Suprapubic skin (tissue), 4 donors: Measurements from ENCODE around the gene IKBIP. TPM values are rescaled to one million over a fixed set of nuclear protein-coding genes. Genes with fewer than 3 reads are reported as not detected.

Experiments used
- DNase-seq, 2 donors: peaks; one replicate each; pipeline ENCODE4 v3.0.0-alpha.2; 2019; ENCODE audit warnings: low spot score in 2 of 2
- H3K27ac ChIP-seq: fragments of 200-600 bp; sonication (generic); one replicate; pipeline ENCODE4 v1.5.1; 2019
- H3K27me3 ChIP-seq: fragments of 200-600 bp; sonication (generic); one replicate; pipeline ENCODE4 v1.5.1; 2019
- H3K36me3 ChIP-seq: fragments of 200-600 bp; sonication (generic); one replicate; pipeline ENCODE4 v1.5.1; 2019
- H3K4me1 ChIP-seq: fragments of 200-600 bp; sonication (generic); one replicate; pipeline ENCODE4 v1.5.1; 2019
- H3K4me3 ChIP-seq: fragments of 200-600 bp; sonication (generic); one replicate; pipeline ENCODE4 v1.5.1; 2019; ENCODE audit warnings: mild to moderate bottlenecking
- H3K9me3 ChIP-seq: fragments of 200-600 bp; sonication (generic); one replicate; pipeline ENCODE4 v1.5.1; 2019
- CTCF ChIP-seq, 2 donors: fragments of 200-600 bp in 1 of 2; fragments of 450-650 bp in 1 of 2; sonication (generic) in 1 of 2; IDR thresholded peaks; one replicate each; pipeline ENCODE4 v1.5.1; 2016 to 2019; ENCODE audit warnings: antibody characterized with exemption in 2 of 2, mild to moderate bottlenecking in 1 of 2, moderate library complexity in 1 of 2
- EP300 ChIP-seq: sonication (generic); formaldehyde crosslinking; IDR thresholded peaks from one replicate; pipeline ENCODE4 v1.6.1; 2017; ENCODE audit warnings: antibody characterized with exemption
- POLR2A ChIP-seq, 2 donors: fragments of 450-650 bp; IDR thresholded peaks; one replicate each; pipeline ENCODE4 v1.6.1; 2017; ENCODE audit warnings: antibody characterized with exemption in 2 of 2, mild to moderate bottlenecking in 2 of 2, moderate library complexity in 2 of 2
- POLR2AphosphoS5 ChIP-seq, 3 donors: sonication (generic); formaldehyde crosslinking; IDR thresholded peaks; one replicate each; pipeline ENCODE4 v1.6.1; 2017; ENCODE audit warnings: antibody characterized with exemption in 3 of 3
- WGBS: methylation state at CpG from one replicate; pipeline ENCODE4 v1.1.5; 2018; 5-methylcytosine and 5-hydroxymethylcytosine counted together
- total RNA-seq, 4 donors: library from RNA; depleted of rRNA; stranded (reverse); fragments of >200 nt; gene quantifications; one replicate each; pipeline ENCODE4 v1.1.0, GENCODE V29; 2016

Gene IKBIP
- total RNA-seq, 4 donors from 2014 or later = 2.5 to 4.0 (median 3.4) TPM

DNA sequence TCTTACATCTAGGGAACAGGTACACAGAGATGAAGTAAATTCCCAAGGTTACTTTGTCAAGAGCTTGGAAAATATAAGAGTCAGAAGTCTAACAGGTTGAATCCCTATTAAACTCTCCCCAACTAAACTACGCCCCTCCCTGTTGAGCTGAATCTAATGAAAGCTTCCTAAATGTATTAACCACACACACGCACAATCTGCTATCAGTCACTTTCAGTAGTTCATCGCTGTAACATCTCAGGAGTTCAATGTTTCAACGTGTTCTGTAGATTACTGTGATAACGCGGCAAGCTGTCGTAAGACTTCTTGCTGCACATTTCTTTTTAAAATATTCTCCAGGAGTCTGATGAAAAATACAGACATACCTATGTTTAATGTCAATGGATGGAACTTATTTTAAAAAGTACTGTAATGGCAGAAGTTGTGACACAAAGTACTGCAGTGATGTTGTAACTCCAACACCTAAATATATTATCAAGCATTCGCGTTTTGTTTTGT, 51.7 kb downstream of the IKBIP start:
- peaks cover 17% of the 10 kb centered on the region for H3K36me3 ChIP-seq
- no peak for TF ChIP-seq CTCF (IDR thresholded peaks at IDR 0.05)
- TF ChIP-seq POLR2A (IDR thresholded peaks at IDR 0.05) = no peak
- no peak for TF ChIP-seq EP300
- no peak for TF ChIP-seq POLR2AphosphoS5 (IDR thresholded peaks at IDR 0.05)
- peak overlapping the region; percentile 67 for H3K4me3 ChIP-seq
- H3K9me3 ChIP-seq = no peaks in the 10 kb centered on the region
- peak overlapping the region; percentile 93 for H3K27ac ChIP-seq
- no peaks in the 10 kb centered on the region for H3K27me3 ChIP-seq
- peaks cover 17% of the 10 kb centered on the region for H3K4me1 ChIP-seq
- DNase-seq = no peak
- WGBS = 25% methylated on average over 9 of the region's 9 CpGs

DNA sequence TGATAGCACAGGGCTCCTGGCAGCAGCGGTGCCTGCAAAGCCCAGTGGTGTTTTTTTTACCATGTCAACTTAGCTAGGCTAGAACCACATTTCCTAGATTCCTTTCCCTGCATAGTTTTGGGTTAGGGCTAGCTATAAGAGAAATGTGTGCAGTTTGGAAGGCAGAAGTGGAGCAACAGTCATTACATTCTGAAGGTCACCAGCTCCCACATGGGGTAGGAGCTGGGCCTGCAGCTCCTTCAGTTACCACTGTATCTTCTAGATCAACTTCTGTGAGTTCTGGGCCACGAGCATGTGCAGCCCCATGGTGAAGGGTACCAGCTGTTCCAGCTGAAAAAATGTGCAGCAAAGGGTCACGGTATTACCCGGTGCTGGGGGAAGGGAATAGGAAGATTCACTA, 53.4 kb downstream of the IKBIP start:
- 86% methylated on average over 4 of the region's 4 CpGs for WGBS
- no peak for DNase-seq
- H3K36me3 ChIP-seq = peaks cover 2% of the 10 kb centered on the region
- H3K4me1 ChIP-seq = peaks cover 14% of the 10 kb centered on the region
- no peaks in the 10 kb centered on the region for H3K27me3 ChIP-seq
- TF ChIP-seq EP300 = no peak
- no peak for TF ChIP-seq POLR2AphosphoS5 (IDR thresholded peaks at IDR 0.05)
- TF ChIP-seq POLR2A (IDR thresholded peaks at IDR 0.05) = no peak
- no peak for TF ChIP-seq CTCF (IDR thresholded peaks at IDR 0.05)
- H3K4me3 ChIP-seq = no peak overlapping the region
- H3K9me3 ChIP-seq = no peaks in the 10 kb centered on the region
- H3K27ac ChIP-seq = no peak overlapping the region

GRCh38 chr12:98587084-98587483, 57.5 kb downstream of the IKBIP start:
- Histone ChIP-seq H3K4me1 (no peaks in the 10 kb centered on the region), H3K36me3 (no peaks in the 10 kb centered on the region), H3K4me3 (no peak overlapping the region), H3K9me3 (no peaks in the 10 kb centered on the region), H3K27me3 (no peaks in the 10 kb centered on the region), H3K27ac (no peak overlapping the region)
- DNase-seq = no peak
- 86% methylated on average over 4 of the region's 5 CpGs for WGBS
- TF ChIP-seq POLR2AphosphoS5 (IDR thresholded peaks at IDR 0.05) (no peak), CTCF (IDR thresholded peaks at IDR 0.05) (no peak), POLR2A (IDR thresholded peaks at IDR 0.05) (no peak), EP300 (no peak)

DNA sequence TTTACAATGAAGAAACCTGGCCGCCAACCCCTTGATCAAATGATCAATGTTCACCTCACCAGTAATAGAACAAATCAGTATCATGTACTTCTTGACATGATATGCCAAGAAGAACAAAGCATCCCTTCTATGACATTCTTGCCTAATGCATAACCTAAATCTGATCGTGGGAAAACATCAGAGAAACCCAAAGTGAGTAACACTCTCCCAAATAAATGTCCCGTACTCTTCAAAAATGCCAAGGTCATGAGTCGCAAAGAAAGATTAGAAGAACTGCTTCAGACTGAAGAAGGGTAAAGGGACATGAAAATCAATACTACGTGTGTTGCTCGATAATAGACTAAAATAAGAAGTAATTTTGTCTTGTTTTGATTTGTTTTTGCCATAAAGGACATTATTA, 62.5 kb downstream of the IKBIP start:
- H3K36me3 ChIP-seq = no peaks in the 10 kb centered on the region
- TF ChIP-seq POLR2A (IDR thresholded peaks at IDR 0.05) (no peak), CTCF (IDR thresholded peaks at IDR 0.05) (no peak), POLR2AphosphoS5 (IDR thresholded peaks at IDR 0.05) (no peak), EP300 (no peak)
- H3K9me3 ChIP-seq = no peaks in the 10 kb centered on the region
- H3K4me3 ChIP-seq = no peak overlapping the region
- no peak overlapping the region for H3K27ac ChIP-seq
- 90% methylated on average over 6 of the region's 6 CpGs for WGBS
- H3K27me3 ChIP-seq = no peaks in the 10 kb centered on the region
- no peak for DNase-seq
- H3K4me1 ChIP-seq = no peaks in the 10 kb centered on the region

- Histone ChIP-seq H3K27me3 (no peaks in the 10 kb centered on the region), H3K36me3 (no peaks in the 10 kb centered on the region), H3K4me3 (no peak overlapping the region), H3K9me3 (no peaks in the 10 kb centered on the region), H3K4me1 (no peaks in the 10 kb centered on the region), H3K27ac (no peak overlapping the region)
- TF ChIP-seq POLR2A (IDR thresholded peaks at IDR 0.05) = no peak
- no peak for TF ChIP-seq POLR2AphosphoS5 (IDR thresholded peaks at IDR 0.05)
- TF ChIP-seq CTCF (IDR thresholded peaks at IDR 0.05) = no peak
- TF ChIP-seq EP300 = no peak
- no peak for DNase-seq
- WGBS = 74% methylated on average over 1 of the region's 1 CpG
Observed at GRCh38 chr12:98581101-98581500, 63.5 kb downstream of the IKBIP start.
